ENCODE results near the gene ADAR.

GRCh38 chr1:154614901-154615300 is 6.9 kb upstream of the ADAR start:
- TF ChIP-seq CTCF (conservative IDR thresholded peaks at IDR 0.05; ENCODE audit: low read depth, low read length) (peak; percentile 21; the same call in 1 of the 2 replicates), MAFK (IDR thresholded peaks at IDR 0.05; ENCODE audit: low read depth, low read length) (no peak), CHD1 (IDR thresholded peaks at IDR 0.05; ENCODE audit: low read depth, low read length) (no peak), RCOR1 (IDR thresholded peaks at IDR 0.05; ENCODE audit: insufficient replicate concordance, low read length) (no peak), RFX5 (IDR thresholded peaks at IDR 0.05; ENCODE audit: low read depth, low read length) (no peak), POLR2A (IDR thresholded peaks at IDR 0.05; ENCODE audit: low read depth, low read length) (no peak), ELK1 (IDR thresholded peaks at IDR 0.05; ENCODE audit: borderline replicate concordance, low read depth, low read length) (no peak), SMC3 (IDR thresholded peaks at IDR 0.05; ENCODE audit: low read depth, low read length) (no peak), MXI1 (IDR thresholded peaks at IDR 0.05; ENCODE audit: borderline replicate concordance, low read depth, low read length) (no peak), RAD21 (IDR thresholded peaks at IDR 0.05; ENCODE audit: low read length) (no peak)
